22Rv1 (cell line): Measurements from ENCODE around the gene UBALD1.

Experiments used
- ZFX ChIP-seq: fragments of 450-650 bp; IDR thresholded peaks from 2 replicates; pipeline ENCODE4 v1.6.1; 2017; ENCODE audit warnings: antibody characterized with exemption, borderline replicate concordance
- TF ChIP-seq, protein P1 (sequence below): fragments of 450-650 bp; IDR thresholded peaks from 2 replicates; pipeline ENCODE4 v1.5.1; 2017; ENCODE audit warnings: mild to moderate bottlenecking

DNA sequence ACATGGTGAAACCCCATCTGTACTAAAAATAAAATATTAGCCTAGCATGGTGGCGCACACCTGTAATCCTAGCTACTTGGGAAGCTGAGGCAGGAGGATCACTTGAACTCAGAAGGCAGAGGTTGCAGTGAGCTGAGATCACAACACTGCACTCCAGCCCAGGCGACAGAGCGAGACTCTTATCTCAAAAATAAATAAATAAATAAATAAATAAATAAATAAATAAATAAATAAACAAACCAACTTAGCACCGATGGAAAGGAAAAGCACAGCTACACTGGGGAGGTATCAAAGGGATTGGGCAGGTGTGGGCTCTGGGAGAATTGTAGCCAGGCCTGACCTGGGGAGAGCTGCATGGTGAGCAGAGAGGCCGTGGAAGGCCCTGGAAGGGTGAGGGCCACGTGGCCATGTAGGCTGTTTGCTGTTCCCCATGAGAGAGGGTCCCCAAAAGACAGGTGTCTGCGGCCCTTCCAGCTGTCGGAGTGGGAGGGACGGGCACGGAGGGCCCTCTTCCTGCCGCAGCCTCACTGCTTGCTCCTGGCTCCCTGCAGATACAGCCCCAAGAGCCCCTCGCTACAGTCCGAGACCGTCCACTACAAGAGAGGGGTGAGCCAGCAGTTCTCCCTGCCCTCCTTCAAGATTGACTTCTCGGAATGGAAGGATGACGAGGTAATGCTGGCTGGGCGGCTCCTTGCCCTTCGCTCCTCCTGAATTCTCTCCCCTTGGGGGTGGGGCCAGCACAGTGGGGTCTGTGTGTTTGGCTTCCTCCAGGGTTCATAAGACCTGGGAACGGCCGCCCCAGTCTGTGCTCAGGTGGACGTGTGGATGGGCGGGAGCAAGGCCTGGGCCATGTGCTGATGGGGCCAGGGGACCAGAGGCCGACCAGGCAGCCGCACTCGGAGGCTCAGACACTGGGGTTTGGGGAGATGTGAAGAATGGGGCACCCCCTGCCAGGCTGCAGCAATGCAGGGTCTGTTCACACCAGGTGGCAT, 42.3 kb upstream of the UBALD1 start:
- TF ChIP-seq, protein P1, sequence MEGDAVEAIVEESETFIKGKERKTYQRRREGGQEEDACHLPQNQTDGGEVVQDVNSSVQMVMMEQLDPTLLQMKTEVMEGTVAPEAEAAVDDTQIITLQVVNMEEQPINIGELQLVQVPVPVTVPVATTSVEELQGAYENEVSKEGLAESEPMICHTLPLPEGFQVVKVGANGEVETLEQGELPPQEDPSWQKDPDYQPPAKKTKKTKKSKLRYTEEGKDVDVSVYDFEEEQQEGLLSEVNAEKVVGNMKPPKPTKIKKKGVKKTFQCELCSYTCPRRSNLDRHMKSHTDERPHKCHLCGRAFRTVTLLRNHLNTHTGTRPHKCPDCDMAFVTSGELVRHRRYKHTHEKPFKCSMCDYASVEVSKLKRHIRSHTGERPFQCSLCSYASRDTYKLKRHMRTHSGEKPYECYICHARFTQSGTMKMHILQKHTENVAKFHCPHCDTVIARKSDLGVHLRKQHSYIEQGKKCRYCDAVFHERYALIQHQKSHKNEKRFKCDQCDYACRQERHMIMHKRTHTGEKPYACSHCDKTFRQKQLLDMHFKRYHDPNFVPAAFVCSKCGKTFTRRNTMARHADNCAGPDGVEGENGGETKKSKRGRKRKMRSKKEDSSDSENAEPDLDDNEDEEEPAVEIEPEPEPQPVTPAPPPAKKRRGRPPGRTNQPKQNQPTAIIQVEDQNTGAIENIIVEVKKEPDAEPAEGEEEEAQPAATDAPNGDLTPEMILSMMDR, result no peak
- no peak for TF ChIP-seq ZFX
